Measurements from ENCODE around the gene CA12. TPM values are rescaled to one million over a fixed set of nuclear protein-coding genes. Genes with fewer than 3 reads are reported as not detected.

Gene CA12
- polyA plus RNA-seq, 3 donors: not detected

DNA sequence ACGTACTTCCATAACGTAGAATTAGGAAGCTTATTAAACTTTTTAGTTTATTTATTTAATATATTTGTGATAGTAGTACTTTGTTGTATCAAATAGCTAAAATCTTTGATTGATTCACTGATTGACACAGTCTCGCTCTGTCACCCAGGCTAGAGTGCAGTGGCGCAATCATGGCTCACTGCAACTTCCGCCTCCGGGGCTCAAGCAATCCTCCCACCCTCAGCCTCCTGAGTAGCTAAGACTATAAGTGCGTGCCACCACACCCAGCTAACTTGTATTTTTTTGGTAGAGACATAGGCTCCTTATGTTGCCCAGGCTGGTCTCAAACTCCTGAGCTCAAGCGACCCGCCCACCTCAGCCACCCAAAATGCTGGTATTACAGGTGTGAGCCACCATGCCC is 98.5 kb downstream of the CA12 start:
- peak; percentile 86 to 91 (median 91) for DNase-seq
- H3K79me2 ChIP-seq (ENCODE audit: insufficient read depth, low read length): peaks cover 9% of the 10 kb centered on the region
- peak overlapping the region; percentile 54 for H2AFZ ChIP-seq (ENCODE audit: insufficient read depth, low read depth, low read length, poor library complexity, severe bottlenecking)
- peaks cover 20 to 38% of the 10 kb centered on the region in 2 donors for H3K4me1 ChIP-seq (ENCODE audit: control insufficient read depth in 1 of 2, insufficient read depth in 2 of 2, low read length in 2 of 2)
- peak overlapping the region; percentile 60 to 91 for H3K27ac ChIP-seq (ENCODE audit: low read depth in 1 of 2, low read length in 2 of 2)
- H3K27me3 ChIP-seq (ENCODE audit: control insufficient read depth in 2 of 2, insufficient read depth in 2 of 2, low read length in 2 of 2): no peaks in the 10 kb centered on the region
- peaks cover 33 to 56% of the 10 kb centered on the region in 2 donors for H3K36me3 ChIP-seq (replicated peaks in 1 of 2; ENCODE audit: control insufficient read depth in 1 of 2, insufficient read depth in 2 of 2, low read length in 2 of 2)
- Mint-ChIP-seq H3K4me1 (peaks cover 26% of the 10 kb centered on the region), H3K27me3 (ENCODE audit: low read depth in 3 of 3) (no peaks in the 10 kb centered on the region), H3K36me3 (peaks cover 48 to 53% of the 10 kb centered on the region in 2 donors), H3K27ac (peak overlapping the region; percentile 68 to 93 (median 91)), H3K9me3 (no peaks in the 10 kb centered on the region), H3K4me3 (peak overlapping the region; percentile 54 to 62)
- peak overlapping the region; percentile 1 to 41 (median 24) for H3K4me3 ChIP-seq (replicated peaks in 1 of 3; ENCODE audit: low read depth in 2 of 3, low read length in 3 of 3)
- H3K4me2 ChIP-seq (replicated peaks; ENCODE audit: extremely low read depth, low read length, poor library complexity, severe bottlenecking): peak overlapping the region; percentile 47
- TF ChIP-seq, protein P1, sequence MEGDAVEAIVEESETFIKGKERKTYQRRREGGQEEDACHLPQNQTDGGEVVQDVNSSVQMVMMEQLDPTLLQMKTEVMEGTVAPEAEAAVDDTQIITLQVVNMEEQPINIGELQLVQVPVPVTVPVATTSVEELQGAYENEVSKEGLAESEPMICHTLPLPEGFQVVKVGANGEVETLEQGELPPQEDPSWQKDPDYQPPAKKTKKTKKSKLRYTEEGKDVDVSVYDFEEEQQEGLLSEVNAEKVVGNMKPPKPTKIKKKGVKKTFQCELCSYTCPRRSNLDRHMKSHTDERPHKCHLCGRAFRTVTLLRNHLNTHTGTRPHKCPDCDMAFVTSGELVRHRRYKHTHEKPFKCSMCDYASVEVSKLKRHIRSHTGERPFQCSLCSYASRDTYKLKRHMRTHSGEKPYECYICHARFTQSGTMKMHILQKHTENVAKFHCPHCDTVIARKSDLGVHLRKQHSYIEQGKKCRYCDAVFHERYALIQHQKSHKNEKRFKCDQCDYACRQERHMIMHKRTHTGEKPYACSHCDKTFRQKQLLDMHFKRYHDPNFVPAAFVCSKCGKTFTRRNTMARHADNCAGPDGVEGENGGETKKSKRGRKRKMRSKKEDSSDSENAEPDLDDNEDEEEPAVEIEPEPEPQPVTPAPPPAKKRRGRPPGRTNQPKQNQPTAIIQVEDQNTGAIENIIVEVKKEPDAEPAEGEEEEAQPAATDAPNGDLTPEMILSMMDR (IDR thresholded peaks at IDR 0.05): no peak
- peak overlapping the region; percentile 58 for H3K9ac ChIP-seq (ENCODE audit: insufficient read depth, low read length, poor library complexity, severe bottlenecking)
- H3K9me3 ChIP-seq (replicated peaks in 1 of 2; ENCODE audit: control insufficient read depth in 1 of 2, insufficient read depth in 1 of 2, low read length in 2 of 2): no peaks in the 10 kb centered on the region
- H4K20me1 ChIP-seq (ENCODE audit: insufficient read depth, low read length): no peaks in the 10 kb centered on the region
- no CpG with 5 or more reads among the region's 9 CpGs for WGBS (ENCODE audit: insufficient coverage)
- intact Hi-C loops (cut with micrococcal nuclease): loop anchor here (5.0 to 10.0 kb wide), 3 partner anchors 236 to 312 kb away; partner anchors contain the start of genes FBXL22 (in 1 of the 2) and TPM1 (in 1 of the 2)

DNA sequence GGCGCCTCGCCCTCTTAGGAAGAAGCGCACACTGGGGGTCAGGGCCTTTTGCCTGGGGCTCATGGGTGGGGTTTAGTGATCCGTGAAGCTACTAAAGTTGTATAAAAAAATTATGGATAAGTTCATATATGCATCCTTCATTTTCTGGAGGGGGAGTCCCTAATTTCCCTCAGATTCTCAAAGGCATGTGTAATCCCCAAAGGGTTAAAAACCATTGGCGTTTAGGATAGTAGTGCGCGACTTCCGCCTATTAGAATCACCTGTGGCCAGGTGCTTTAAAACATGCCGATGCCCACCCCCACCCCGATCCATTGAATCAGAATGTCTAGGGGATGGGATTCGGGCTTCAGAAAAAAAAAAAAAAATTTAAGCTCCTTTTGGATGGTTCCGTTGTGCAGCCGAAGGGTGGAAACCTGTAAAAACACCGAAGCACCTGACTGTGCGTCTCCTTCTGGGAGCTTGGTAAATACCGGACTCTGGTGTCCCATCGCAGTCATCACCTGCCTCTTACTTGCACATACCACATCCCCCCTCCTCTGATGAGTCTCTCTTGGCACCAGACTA is 103.7 kb downstream of the CA12 start:
- Mint-ChIP-seq H3K9me3 (no peaks in the 10 kb centered on the region), H3K27ac (peak overlapping the region; percentile 68 to 91 (median 84)), H3K4me1 (peaks cover 34% of the 10 kb centered on the region), H3K4me3 (peak overlapping the region; percentile 83 to 90), H3K27me3 (ENCODE audit: low read depth in 3 of 3) (peaks cover 0 to 4% (median 0%) of the 10 kb centered on the region in 3 donors), H3K36me3 (peaks cover 16 to 17% of the 10 kb centered on the region in 2 donors)
- Histone ChIP-seq H3K4me2 (replicated peaks; ENCODE audit: extremely low read depth, low read length, poor library complexity, severe bottlenecking) (peak overlapping the region; percentile 90), H3K9me3 (replicated peaks in 1 of 2; ENCODE audit: control insufficient read depth in 1 of 2, insufficient read depth in 1 of 2, low read length in 2 of 2) (no peaks in the 10 kb centered on the region), H3K79me2 (ENCODE audit: insufficient read depth, low read length) (peaks cover 11% of the 10 kb centered on the region), H3K4me1 (ENCODE audit: control insufficient read depth in 1 of 2, insufficient read depth in 2 of 2, low read length in 2 of 2) (peaks cover 30 to 42% of the 10 kb centered on the region in 2 donors), H3K27ac (ENCODE audit: low read depth in 1 of 2, low read length in 2 of 2) (peak overlapping the region; percentile 74 to 94), H3K9ac (ENCODE audit: insufficient read depth, low read length, poor library complexity, severe bottlenecking) (peak overlapping the region; percentile 97), H3K27me3 (ENCODE audit: control insufficient read depth in 2 of 2, insufficient read depth in 2 of 2, low read length in 2 of 2) (no peaks in the 10 kb centered on the region), H4K20me1 (ENCODE audit: insufficient read depth, low read length) (no peaks in the 10 kb centered on the region), H3K36me3 (replicated peaks in 1 of 2; ENCODE audit: control insufficient read depth in 1 of 2, insufficient read depth in 2 of 2, low read length in 2 of 2) (peaks cover 4 to 20% of the 10 kb centered on the region in 2 donors), H3K4me3 (replicated peaks in 1 of 3; ENCODE audit: low read depth in 2 of 3, low read length in 3 of 3) (peak overlapping the region; percentile 75 to 98 (median 96)), H2AFZ (ENCODE audit: insufficient read depth, low read depth, low read length, poor library complexity, severe bottlenecking) (peak overlapping the region; percentile 91)
- WGBS (ENCODE audit: insufficient coverage): 14% methylated on average over 7 of the region's 17 CpGs
- intact Hi-C loops (cut with micrococcal nuclease): loop anchor here (2.0 to 5.0 kb wide), 2 partner anchors 46 to 87 kb away; no protein-coding TSS in a partner anchor
- TF ChIP-seq, protein P1 (IDR thresholded peaks at IDR 0.05): no peak
- DNase-seq: peak in 1 of 3 donors; percentile 20

All from CD14-positive monocyte (primary cell).